Measurements from ENCODE around the gene PCDHA4. TPM values are rescaled to one million over a fixed set of nuclear protein-coding genes. Genes with fewer than 3 reads are reported as not detected.

The PCDHA4 gene
- total RNA-seq, 1 experiment from 2014 or later: 1.5 TPM

- Histone ChIP-seq H3K4me2 (ENCODE audit: low read length) (no peak overlapping the region), H3F3A (ENCODE audit: low read length, unreplicated experiment) (no peaks in the 10 kb centered on the region), H3K4me3 (ENCODE audit: low read length) (no peak overlapping the region), H2AFZ (ENCODE audit: low read length) (no peak overlapping the region), H3K4me1 (ENCODE audit: insufficient read depth, low read length) (no peaks in the 10 kb centered on the region), H3K27ac (ENCODE audit: low read length) (no peak overlapping the region), H3K9me2 (replicated peaks; ENCODE audit: low read length) (no peaks in the 10 kb centered on the region), H3K9me3 (ENCODE audit: low read length) (no peaks in the 10 kb centered on the region), H3K79me2 (ENCODE audit: low read length) (no peaks in the 10 kb centered on the region), H3K27me3 (ENCODE audit: low read length) (no peaks in the 10 kb centered on the region), H3K9ac (ENCODE audit: low read length) (no peak overlapping the region), H4K20me1 (ENCODE audit: low read length) (no peaks in the 10 kb centered on the region), H3K36me3 (ENCODE audit: low read depth, low read length) (no peaks in the 10 kb centered on the region)
- ATAC-seq (no peak), DNase-seq (no peak)
- TF ChIP-seq CTCF (conservative IDR thresholded peaks at IDR 0.05; ENCODE audit: low read depth, low read length): no peak
- no peak for TF ChIP-seq EZH2phosphoT487 (IDR thresholded peaks at IDR 0.05; ENCODE audit: borderline replicate concordance, low read length)
- TF ChIP-seq EZH2 (IDR thresholded peaks at IDR 0.05; ENCODE audit: low read length, unreplicated experiment): no peak
- CTCF ChIA-PET: no interaction called here
- intact Hi-C loops (cut with micrococcal nuclease): no loop called here
- POLR2A ChIA-PET (ENCODE audit: unreplicated experiment): no interaction called here
- no TSS peak for BruUV-seq (replicated peaks)
Measured at GRCh38 chr5:140857987-140858240, 51.0 kb downstream of the PCDHA4 start.

GRCh38 chr5:140862441-140863295 is 55.8 kb downstream of the PCDHA4 start:
- POLR2A ChIA-PET (ENCODE audit: unreplicated experiment): no interaction called here
- BruUV-seq (replicated peaks): no TSS peak

More at GRCh38 chr5:140862441-140863295, 55.8 kb downstream of the PCDHA4 start:
- DNase-seq: no peak
- CTCF ChIA-PET: no interaction called here
- no peak overlapping the region for H2AFZ ChIP-seq (ENCODE audit: low read length)
- H3K27ac ChIP-seq (ENCODE audit: low read length): no peak overlapping the region
- no peak overlapping the region for H3K9ac ChIP-seq (ENCODE audit: low read length)
- no peaks in the 10 kb centered on the region for H3K9me2 ChIP-seq (replicated peaks; ENCODE audit: low read length)
- H3K79me2 ChIP-seq (ENCODE audit: low read length): no peaks in the 10 kb centered on the region
- H3K36me3 ChIP-seq (ENCODE audit: low read depth, low read length): no peaks in the 10 kb centered on the region
- no peaks in the 10 kb centered on the region for H3F3A ChIP-seq (ENCODE audit: low read length, unreplicated experiment)
- no peaks in the 10 kb centered on the region for H3K4me1 ChIP-seq (ENCODE audit: insufficient read depth, low read length)
- H3K9me3 ChIP-seq (ENCODE audit: low read length): no peaks in the 10 kb centered on the region
- H3K4me2 ChIP-seq (ENCODE audit: low read length): no peak overlapping the region
- H3K27me3 ChIP-seq (ENCODE audit: low read length): no peaks in the 10 kb centered on the region
- H4K20me1 ChIP-seq (ENCODE audit: low read length): no peaks in the 10 kb centered on the region
- no peak overlapping the region for H3K4me3 ChIP-seq (ENCODE audit: low read length)
- TF ChIP-seq EZH2 (IDR thresholded peaks at IDR 0.05; ENCODE audit: low read length, unreplicated experiment): no peak
- no peak for TF ChIP-seq CTCF (conservative IDR thresholded peaks at IDR 0.05; ENCODE audit: low read depth, low read length)
- TF ChIP-seq EZH2phosphoT487 (IDR thresholded peaks at IDR 0.05; ENCODE audit: borderline replicate concordance, low read length): no peak
- no peak for ATAC-seq
- intact Hi-C loops (cut with micrococcal nuclease): no loop called here

Other genes with a start within 250 kb of the PCDHA4 start
- 48.6 and 55.8 TPM in 2 replicates for gene SRA1, start 249.6 kb upstream of the PCDHA4 start, total RNA-seq (2014; rRNA removed)
- 11.4 and 13.6 TPM in 2 replicates for gene APBB3, start 242.5 kb upstream of the PCDHA4 start, total RNA-seq (2014; rRNA removed)
- gene SLC35A4, start 242.2 kb upstream of the PCDHA4 start, total RNA-seq (2014; rRNA removed): 25.0 and 29.1 TPM in 2 replicates
- gene CD14, start 173.9 kb upstream of the PCDHA4 start, total RNA-seq (2014; rRNA removed): not detected in 2 replicates
- 12.7 and 16.5 TPM in 2 replicates for gene TMCO6, start 167.6 kb upstream of the PCDHA4 start, total RNA-seq (2014; rRNA removed)
- gene NDUFA2, start 159.4 kb upstream of the PCDHA4 start, total RNA-seq (2014; rRNA removed): 84.5 and 108 TPM in 2 replicates
- 87.5 and 117 TPM in 2 replicates for gene IK, start 159.2 kb upstream of the PCDHA4 start, total RNA-seq (2014; rRNA removed)
- 21.2 and 27.2 TPM in 2 replicates for gene WDR55, start 142.2 kb upstream of the PCDHA4 start, total RNA-seq (2014; rRNA removed)
- gene DND1, start 133.5 kb upstream of the PCDHA4 start, total RNA-seq (2014; rRNA removed): 0.75 and 1.1 TPM in 2 replicates
- gene HARS1, start 115.7 kb upstream of the PCDHA4 start, total RNA-seq (2014; rRNA removed): 76.1 and 87.1 TPM in 2 replicates
- 23.3 and 29.7 TPM in 2 replicates for gene HARS2, start 115.6 kb upstream of the PCDHA4 start, total RNA-seq (2014; rRNA removed)
- 28.2 and 36.8 TPM in 2 replicates for gene ZMAT2, start 106.6 kb upstream of the PCDHA4 start, total RNA-seq (2014; rRNA removed)
- gene PCDHA1, start 20.9 kb upstream of the PCDHA4 start, total RNA-seq (2014; rRNA removed): not detected in 2 replicates
- gene PCDHA2, start 12.2 kb upstream of the PCDHA4 start, total RNA-seq (2014; rRNA removed): not detected in 2 replicates
- gene PCDHA3, start 6.0 kb upstream of the PCDHA4 start, total RNA-seq (2014; rRNA removed): not detected in 2 replicates
- 1.3 and 1.5 TPM in 2 replicates for gene PCDHA5, start 14.5 kb downstream of the PCDHA4 start, total RNA-seq (2014; rRNA removed)
- 0.22 and 0.35 TPM in 2 replicates for gene PCDHA6, start 20.9 kb downstream of the PCDHA4 start, total RNA-seq (2014; rRNA removed)
- 0.26 and 0.52 TPM in 2 replicates for gene PCDHA7, start 27.2 kb downstream of the PCDHA4 start, total RNA-seq (2014; rRNA removed)
- gene PCDHA8, start 34.1 kb downstream of the PCDHA4 start, total RNA-seq (2014; rRNA removed): 0.11 TPM in 1 of 2 replicates, not detected in the other
- 0.22 and 0.35 TPM in 2 replicates for gene PCDHA9, start 41.3 kb downstream of the PCDHA4 start, total RNA-seq (2014; rRNA removed)
- 0.04 and 0.23 TPM in 2 replicates for gene PCDHA10, start 48.8 kb downstream of the PCDHA4 start, total RNA-seq (2014; rRNA removed)
- 0.33 TPM in 1 of 2 replicates, not detected in the other for gene PCDHA11, start 61.9 kb downstream of the PCDHA4 start, total RNA-seq (2014; rRNA removed)
- gene PCDHA12, start 68.2 kb downstream of the PCDHA4 start, total RNA-seq (2014; rRNA removed): 7.0 and 8.2 TPM in 2 replicates
- 3.2 and 6.2 TPM in 2 replicates for gene PCDHA13, start 75.1 kb downstream of the PCDHA4 start, total RNA-seq (2014; rRNA removed)
- 4.8 and 6.2 TPM in 2 replicates for gene PCDHAC1, start 119.2 kb downstream of the PCDHA4 start, total RNA-seq (2014; rRNA removed)
- 4.2 and 8.2 TPM in 2 replicates for gene PCDHAC2, start 159.4 kb downstream of the PCDHA4 start, total RNA-seq (2014; rRNA removed)
- 0.06 and 0.07 TPM in 2 replicates for gene PCDHB1, start 244.3 kb downstream of the PCDHA4 start, total RNA-seq (2014; rRNA removed)

All from PC-3 (cell line).